Measurements from ENCODE around the gene C1orf94. TPM values are rescaled to one million over a fixed set of nuclear protein-coding genes. Genes with fewer than 3 reads are reported as not detected.

C1orf94 gene
- not detected in 2 replicates for total RNA-seq

- no peak for DNase-seq (ENCODE audit: low read depth in 2 of 2)
Observed at GRCh38 chr1:34176830-34177603, at the start of gene C1orf94. Gene C1orf94, plus strand, starts transcription at chr1:34176907. Its CDS starts 883 bp downstream, at chr1:34177790.

DNA sequence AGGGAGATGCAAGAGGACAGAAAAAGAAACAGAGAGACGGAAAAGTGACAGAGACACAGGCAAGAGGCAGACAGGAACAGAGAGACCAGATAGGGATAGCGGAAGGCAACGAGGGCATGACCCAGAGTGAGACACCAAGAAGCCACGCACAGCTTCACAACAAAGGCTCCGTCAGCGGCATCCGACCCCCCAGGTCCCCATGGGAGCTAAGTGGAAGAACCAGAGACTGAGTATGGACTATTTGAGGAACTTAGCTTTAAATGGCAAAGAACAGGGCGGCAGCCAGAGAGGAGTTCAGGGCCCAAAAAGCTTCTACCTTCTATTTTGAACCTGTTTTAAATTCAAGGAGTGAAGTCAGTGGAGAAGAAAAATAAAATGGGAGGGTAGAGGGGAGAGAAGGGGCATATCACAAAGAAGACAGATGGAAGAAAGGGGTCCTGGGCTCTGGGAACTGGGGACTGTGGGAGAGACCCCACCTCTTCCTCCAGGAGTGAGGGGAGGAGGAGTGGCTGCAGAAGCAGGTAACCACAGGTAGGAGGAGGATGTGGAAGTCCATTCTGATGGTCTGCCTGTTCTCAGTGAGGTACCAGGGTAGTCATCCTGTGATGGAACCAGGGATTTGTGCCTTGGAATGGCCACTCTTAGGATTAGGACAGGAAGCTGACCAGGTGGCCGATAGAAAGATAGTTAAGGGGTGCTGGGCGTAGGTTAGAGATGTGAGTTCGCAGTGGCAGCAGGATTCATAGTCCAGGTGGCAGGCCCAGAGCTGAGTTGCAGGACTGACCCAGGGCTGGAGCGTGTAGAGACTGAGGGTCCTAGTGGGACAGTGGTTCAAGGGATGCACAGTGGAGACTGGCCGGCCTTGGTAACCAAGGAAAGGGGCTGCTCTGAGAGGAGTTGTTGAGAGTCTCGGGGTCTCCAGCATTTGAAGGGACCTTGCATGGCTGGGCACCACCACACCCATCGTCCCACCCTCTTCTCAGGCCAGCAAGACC is 49.4 kb upstream of the C1orf94 start:
- no peak for DNase-seq (ENCODE audit: low read depth in 2 of 2)

DNA sequence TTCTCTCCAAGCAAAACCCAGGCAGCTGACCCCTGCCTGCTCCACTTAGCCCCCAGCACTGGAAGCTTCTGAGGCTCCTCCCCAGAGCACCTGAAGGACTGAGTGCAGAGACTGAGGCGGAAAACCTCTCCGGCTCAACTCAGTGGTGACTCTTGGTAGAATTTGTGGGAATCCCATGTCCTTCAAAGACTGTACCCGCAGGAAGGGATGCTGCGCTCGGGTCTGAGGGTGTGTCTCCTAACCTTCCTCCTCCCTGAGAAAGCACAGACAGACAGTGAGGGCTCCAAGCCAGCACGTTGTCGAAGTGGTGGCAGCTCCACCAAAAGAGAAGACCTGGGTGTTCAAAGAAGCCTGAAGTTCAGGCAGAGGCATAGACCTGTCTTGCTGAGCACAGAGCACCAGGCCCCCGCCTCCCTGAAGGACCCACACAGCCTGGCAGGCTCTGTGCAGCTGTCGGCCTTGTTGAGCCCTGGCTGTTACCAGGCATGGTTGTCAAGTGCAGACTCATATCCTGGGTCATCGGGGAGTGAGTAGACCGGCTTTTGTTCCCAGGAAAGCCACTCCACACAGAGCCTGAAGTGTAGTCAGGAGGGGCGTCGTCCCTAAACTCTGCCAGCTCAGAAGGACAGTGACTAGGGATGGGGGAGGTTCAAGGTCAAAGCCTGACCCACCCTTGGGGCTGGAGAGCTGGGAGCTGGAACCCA is 48.4 kb upstream of the C1orf94 start:
- no peak for DNase-seq (ENCODE audit: low read depth in 2 of 2)

- no peak for DNase-seq (ENCODE audit: low read depth in 2 of 2)
Observed at GRCh38 chr1:34129630-34130029, 47.1 kb upstream of the C1orf94 start.

- DNase-seq (ENCODE audit: low read depth in 2 of 2) = no peak
Observed at GRCh38 chr1:34130306-34130705, 46.4 kb upstream of the C1orf94 start.

GRCh38 chr1:34131396-34132160 is 45.1 kb upstream of the C1orf94 start:
- DNase-seq (ENCODE audit: low read depth in 2 of 2) = no peak

GRCh38 chr1:34132161-34132420 is 44.6 kb upstream of the C1orf94 start:
- no peak for DNase-seq (ENCODE audit: low read depth in 2 of 2)

- DNase-seq (ENCODE audit: low read depth in 2 of 2) = no peak
Observed at GRCh38 chr1:34137411-34137810, 39.3 kb upstream of the C1orf94 start.

DNA sequence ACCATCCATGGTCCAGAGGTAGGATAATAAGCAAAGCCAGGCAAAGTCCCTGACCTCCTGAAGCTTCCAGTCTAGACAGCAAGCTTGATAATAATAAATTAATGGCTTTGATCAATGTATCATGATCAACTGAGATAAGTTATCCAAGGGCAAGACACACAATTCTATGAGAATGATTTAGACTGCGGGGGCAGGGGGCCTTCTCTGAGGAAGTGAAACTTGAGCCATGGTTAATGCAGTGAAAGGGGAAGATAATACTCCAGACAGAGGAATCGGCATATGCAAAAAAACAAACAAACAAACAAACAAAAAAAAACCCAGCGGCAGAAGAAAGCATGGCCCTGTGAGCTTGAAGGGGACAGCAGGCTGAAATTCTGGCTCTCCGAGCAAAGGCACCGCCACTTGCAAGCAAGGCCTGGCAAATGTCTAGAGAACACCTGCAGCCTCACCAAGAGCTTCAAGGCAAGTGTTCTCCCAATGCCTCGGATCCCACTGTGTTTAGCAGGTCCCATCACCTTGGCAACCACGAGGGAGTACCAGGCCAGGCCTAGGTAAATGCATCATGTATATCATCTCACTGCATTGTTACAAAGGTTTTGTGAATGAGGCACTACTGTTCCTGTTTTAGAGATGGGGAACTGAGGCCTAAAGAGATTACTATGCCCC is 36.6 kb upstream of the C1orf94 start:
- DNase-seq (ENCODE audit: low read depth in 2 of 2) = no peak

GRCh38 chr1:34143975-34144374 is 32.7 kb upstream of the C1orf94 start:
- DNase-seq (ENCODE audit: low read depth in 2 of 2) = no peak

- no peak for DNase-seq (ENCODE audit: low read depth in 2 of 2)
Observed at GRCh38 chr1:34144766-34145165, 31.9 kb upstream of the C1orf94 start.

DNA sequence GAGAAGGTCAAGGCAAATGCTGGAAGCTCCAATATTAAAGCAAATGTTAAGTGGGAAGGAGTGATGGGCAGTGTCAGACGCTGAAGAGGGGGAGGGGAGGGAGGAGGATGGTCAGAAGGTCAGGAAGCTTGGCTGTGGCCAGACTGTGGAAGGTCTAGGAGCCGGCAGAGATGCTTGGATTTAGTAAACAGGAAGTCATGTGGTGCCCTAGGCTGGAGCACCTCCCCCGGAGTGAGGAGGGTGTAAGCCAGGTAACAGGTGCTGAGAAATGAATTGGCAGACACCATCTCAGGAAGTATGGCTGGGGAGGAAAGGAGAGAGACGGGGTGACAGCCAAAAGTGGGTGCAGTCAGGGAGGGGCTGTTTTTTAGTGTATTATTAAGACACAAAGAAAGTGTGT is 29.4 kb upstream of the C1orf94 start:
- no peak for DNase-seq (ENCODE audit: low read depth in 2 of 2)

DNA sequence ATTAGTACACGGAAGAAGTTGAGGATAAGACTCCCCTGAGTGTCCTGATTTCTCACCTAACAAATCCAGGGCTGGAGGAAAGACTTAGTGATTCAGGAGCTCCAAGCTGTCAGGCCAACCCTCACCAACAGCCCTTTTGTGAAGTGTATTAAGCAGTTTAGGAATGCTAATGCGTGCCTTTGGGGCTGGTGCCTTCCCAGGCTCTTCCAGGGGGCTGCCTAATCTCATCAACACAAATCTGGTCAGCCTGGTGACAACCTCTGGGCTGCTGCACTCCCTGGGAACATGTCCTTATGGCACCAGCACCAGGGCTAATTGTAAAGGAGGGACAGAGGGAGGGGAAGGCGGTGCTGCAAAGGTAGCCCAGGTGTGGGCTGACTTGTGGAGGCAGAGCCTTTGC is 27.2 kb upstream of the C1orf94 start:
- no peak for DNase-seq (ENCODE audit: low read depth in 2 of 2)

GRCh38 chr1:34153246-34153645 is 23.5 kb upstream of the C1orf94 start:
- no peak for DNase-seq (ENCODE audit: low read depth in 2 of 2)

- no peak for DNase-seq (ENCODE audit: low read depth in 2 of 2)
Observed at GRCh38 chr1:34155860-34156259, 20.8 kb upstream of the C1orf94 start.

DNA sequence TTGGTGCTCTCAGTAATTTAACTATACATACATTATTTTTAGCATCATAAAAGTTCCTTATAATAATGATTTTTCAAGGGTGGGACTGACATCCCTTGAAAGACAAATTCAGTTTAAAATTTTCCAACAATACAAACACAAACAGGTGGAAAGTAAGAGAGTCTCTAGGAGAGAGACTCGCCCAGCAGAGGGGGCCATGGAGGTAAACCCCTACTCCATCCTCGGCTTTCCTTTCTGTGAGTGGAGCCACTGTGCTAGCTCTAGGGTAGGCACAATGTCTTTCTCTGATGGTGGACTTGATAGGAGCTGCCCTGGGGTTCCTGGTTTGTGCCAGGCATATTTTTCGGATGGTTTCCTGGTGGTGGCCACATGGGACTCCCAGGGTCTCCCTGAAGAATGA is 20.0 kb upstream of the C1orf94 start:
- DNase-seq (ENCODE audit: low read depth in 2 of 2) = no peak

GRCh38 chr1:34162852-34163766 is 13.6 kb upstream of the C1orf94 start:
- peak; percentile 51 to 61 for DNase-seq (ENCODE audit: low read depth in 2 of 2)

DNA sequence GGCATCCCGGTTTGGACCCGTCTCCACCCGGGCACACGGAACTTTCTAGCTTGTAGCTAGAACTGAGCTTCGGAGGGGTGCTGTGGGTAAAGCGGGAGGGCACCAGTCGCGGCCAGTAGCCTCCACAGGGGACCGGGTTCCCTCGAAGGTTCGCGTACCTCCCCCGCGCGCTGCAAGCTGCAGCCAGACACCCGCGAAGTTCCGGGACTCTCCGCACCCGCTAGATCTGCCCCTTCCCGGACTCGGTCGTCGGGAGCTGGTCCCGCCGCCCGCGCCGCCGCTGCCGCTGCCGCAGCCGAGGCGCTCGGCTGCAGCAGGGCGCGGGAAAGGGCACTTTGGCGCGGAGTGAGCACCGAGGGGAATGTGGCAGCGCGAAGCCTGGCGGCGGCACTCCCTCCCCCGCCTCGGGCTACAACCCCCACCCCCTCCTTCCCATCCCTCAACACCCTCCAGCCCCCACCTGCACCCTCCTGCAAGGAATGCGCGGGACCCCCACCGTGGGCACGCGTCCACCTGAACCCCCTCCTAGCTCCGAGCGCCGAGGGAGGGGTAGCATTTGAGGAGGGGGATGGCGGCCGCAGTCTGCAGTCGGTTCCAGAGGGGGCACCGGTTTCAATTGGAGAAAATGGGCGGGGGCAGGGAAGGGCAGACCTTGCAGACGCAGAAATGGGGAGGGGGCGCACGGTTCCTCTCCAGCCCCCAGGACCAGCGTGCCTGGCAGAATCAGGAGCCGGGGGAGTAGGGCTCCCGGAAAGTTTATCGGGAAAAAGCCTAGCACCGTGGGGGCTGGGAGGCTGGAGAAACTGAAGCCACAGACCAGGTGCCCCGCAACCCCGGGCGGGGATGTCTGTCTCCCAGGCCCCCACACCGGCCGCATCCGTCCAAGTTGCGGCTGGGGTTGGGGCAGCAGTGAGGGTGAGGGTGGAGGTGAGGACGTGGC is 12.6 kb upstream of the C1orf94 start:
- DNase-seq (ENCODE audit: low read depth in 2 of 2) = peak in 1 of 2 donors; percentile 10

Data from lung microvascular endothelial cell (primary cell).